H1 (cell line): ENCODE data around the gene MAST2. TPM values are rescaled to one million over a fixed set of nuclear protein-coding genes. Genes with fewer than 3 reads are reported as not detected.

ENCODE experiments used
- CTCF ChIA-PET: fragments of 300-600 bp; sonication (Branson Sonifier 250); formaldehyde crosslinking; loops from one replicate; lab custom pipeline; 2021; ENCODE audit not compliant: partially characterized antibody; lab: Charles Lee
- POLR2A ChIA-PET: fragments of 300-600 bp; sonication (Branson Sonifier 250); formaldehyde crosslinking; loops from one replicate; lab custom pipeline; 2021; ENCODE audit warnings: inconsistent platforms; ENCODE audit not compliant: partially characterized antibody; lab: Charles Lee
- DNase-seq, 2 experiments: peaks; one replicate each; pipeline versions ENCODE4 v3.0.0 to v3.0.0-alpha.2; 2010 to 2022; ENCODE audit warnings: low spot score in 2 of 2, low read depth in 1 of 2, mixed read lengths in 1 of 2
- FAIRE-seq: peaks from 2 replicates; lab custom pipeline; 2011; peaks lifted over from hg19 to GRCh38; lab: Jason Lieb, UNC
- H2AFZ ChIP-seq: 2 replicates; pipeline ENCODE4 v1.8.1; 2012; ENCODE audit warnings: low read length, inconsistent platforms
- H2AK5ac ChIP-seq: 2 replicates; pipeline ENCODE4 v1.6.1; 2013; ENCODE audit warnings: low read depth, low read length
- H2BK120ac ChIP-seq: replicated peaks from 2 replicates; pipeline ENCODE3; 2013; ENCODE audit warnings: low read depth, low read length, inconsistent platforms
- H2BK12ac ChIP-seq: 2 replicates; pipeline ENCODE4 v1.6.1; 2013; ENCODE audit warnings: low read depth, low read length
- H2BK15ac ChIP-seq: 2 replicates; pipeline ENCODE4 v1.6.1; 2013; ENCODE audit warnings: low read length
- H2BK20ac ChIP-seq: 2 replicates; pipeline ENCODE4 v1.6.1; 2013; ENCODE audit warnings: low read length
- H2BK5ac ChIP-seq: 2 replicates; pipeline ENCODE4 v1.6.1; 2013; ENCODE audit warnings: low read depth, low read length
- H3K14ac ChIP-seq: 2 replicates; pipeline ENCODE4 v1.6.1; 2013; ENCODE audit warnings: inconsistent platforms; ENCODE audit not compliant: insufficient read length
- H3K18ac ChIP-seq: 2 replicates; pipeline ENCODE4 v1.6.1; 2013; ENCODE audit warnings: low read length; ENCODE audit errors: extremely low read depth
- H3K23ac ChIP-seq: 2 replicates; pipeline ENCODE4 v1.6.1; 2013; ENCODE audit warnings: inconsistent platforms; ENCODE audit not compliant: insufficient read length
- H3K23me2 ChIP-seq: 2 replicates; pipeline ENCODE4 v1.6.1; 2013; ENCODE audit warnings: low read depth, low read length
- H3K27ac ChIP-seq: 2 replicates; pipeline ENCODE4 v1.6.1; 2011; ENCODE audit warnings: low read depth, low read length, inconsistent platforms
- H3K27me3 ChIP-seq, 4 experiments: replicated peaks in 1 of 4; 1 replicate in 1 of 4; 2 replicates in 3 of 4; pipeline versions ENCODE4 v1.6.1 to v1.8.1; 2011 to 2013; ENCODE audit warnings: low read length in 3 of 4, mild to moderate bottlenecking in 3 of 4, inconsistent platforms in 2 of 4, mixed read lengths in 2 of 4, moderate library complexity in 1 of 4; ENCODE audit not compliant: control insufficient read depth in 3 of 4, insufficient read depth in 3 of 4; ENCODE audit errors: extremely low read depth in 1 of 4
- H3K36me3 ChIP-seq, 4 experiments: 2 replicates each; pipeline versions ENCODE4 v1.6.1 to v1.8.1; 2011 to 2013; ENCODE audit warnings: mild to moderate bottlenecking in 4 of 4, low read length in 3 of 4, moderate library complexity in 2 of 4, control low read depth in 1 of 4, inconsistent platforms in 1 of 4; ENCODE audit not compliant: insufficient read depth in 4 of 4, control insufficient read depth in 2 of 4
- H3K4ac ChIP-seq: replicated peaks from 2 replicates; pipeline ENCODE3; 2013; ENCODE audit warnings: low read length, low read depth, mixed read lengths, inconsistent platforms; ENCODE audit not compliant: insufficient read length
- H3K4me1 ChIP-seq, 4 experiments: replicated peaks in 1 of 4; 1 replicate in 1 of 4; 2 replicates in 3 of 4; pipeline versions ENCODE4 v1.6.1 to v1.8.1; 2011 to 2013; ENCODE audit warnings: low read length in 3 of 4, inconsistent platforms in 2 of 4, mixed read lengths in 1 of 4; ENCODE audit not compliant: insufficient read depth in 4 of 4, control insufficient read depth in 3 of 4
- H3K4me2 ChIP-seq, 2 experiments: 2 replicates each; pipeline versions ENCODE4 v1.6.1 to v1.8.1; 2011 to 2013; ENCODE audit warnings: low read depth in 2 of 2, low read length in 2 of 2, control low read depth in 1 of 2, inconsistent platforms in 1 of 2, mild to moderate bottlenecking in 1 of 2; ENCODE audit not compliant: insufficient read depth in 1 of 2
- H3K4me3 ChIP-seq, 4 experiments: fragments of 200-600, 300-600 bp in 1 of 4; sonication (generic), shearing (Covaris generic), sonication (Bioruptor Twin) in 1 of 4; 2 replicates each; pipeline versions ENCODE4 v1.5.1 to v1.8.1; 2011 to 2016; ENCODE audit warnings: low read length in 4 of 4, low read depth in 3 of 4, control low read depth in 2 of 4, inconsistent platforms in 2 of 4, mild to moderate bottlenecking in 2 of 4, mixed read lengths in 1 of 4, moderate library complexity in 1 of 4; ENCODE audit not compliant: insufficient read depth in 2 of 4; ENCODE audit errors: extremely low read depth in 1 of 4
- H3K56ac ChIP-seq: replicated peaks from 2 replicates; pipeline ENCODE3; 2013; ENCODE audit warnings: low read depth, mild to moderate bottlenecking, mixed read lengths, low read length, inconsistent platforms; ENCODE audit not compliant: insufficient read length
- H3K79me1 ChIP-seq: 2 replicates; pipeline ENCODE4 v1.6.1; 2013; ENCODE audit warnings: low read depth, low read length, control low read depth
- H3K79me2 ChIP-seq, 2 experiments: 2 replicates each; pipeline versions ENCODE4 v1.6.1 to v1.8.1; 2012 to 2013; ENCODE audit warnings: low read length in 2 of 2, mild to moderate bottlenecking in 2 of 2, inconsistent platforms in 1 of 2; ENCODE audit not compliant: insufficient read depth in 2 of 2, control insufficient read depth in 1 of 2
- H3K9ac ChIP-seq, 4 experiments: replicated peaks in 1 of 4; 1 replicate in 1 of 4; 2 replicates in 3 of 4; pipeline versions ENCODE4 v1.6.1 to v1.8.1; 2011 to 2013; ENCODE audit warnings: low read depth in 3 of 4, low read length in 3 of 4, control low read depth in 2 of 4, mild to moderate bottlenecking in 2 of 4, moderate library complexity in 2 of 4, inconsistent platforms in 1 of 4; ENCODE audit errors: extremely low read depth in 1 of 4
- H3K9me3 ChIP-seq, 2 experiments: 2 replicates each; pipeline versions ENCODE4 v1.6.1 to v1.8.1; 2012 to 2013; ENCODE audit warnings: mild to moderate bottlenecking in 2 of 2, moderate library complexity in 2 of 2, control low read depth in 1 of 2, inconsistent platforms in 1 of 2, low read depth in 1 of 2, low read length in 1 of 2, mixed read lengths in 1 of 2; ENCODE audit not compliant: insufficient read depth in 2 of 2
- H4K20me1 ChIP-seq, 2 experiments: replicated peaks in 1 of 2; 2 replicates each; pipeline versions ENCODE3 to v1.8.1; 2011 to 2013; ENCODE audit warnings: inconsistent platforms in 2 of 2, low read length in 2 of 2, mild to moderate bottlenecking in 1 of 2; ENCODE audit not compliant: insufficient read depth in 2 of 2, control insufficient read depth in 1 of 2
- H4K5ac ChIP-seq: 2 replicates; pipeline ENCODE4 v1.6.1; 2013; ENCODE audit warnings: low read length, low read depth, mixed read lengths, inconsistent platforms; ENCODE audit not compliant: insufficient read length
- H4K8ac ChIP-seq: 2 replicates; pipeline ENCODE4 v1.8.0; 2013; ENCODE audit warnings: mild to moderate bottlenecking, moderate library complexity, low read length, inconsistent platforms; ENCODE audit not compliant: insufficient read depth; ENCODE audit errors: extremely low read depth
- H4K91ac ChIP-seq: replicated peaks from 2 replicates; pipeline ENCODE3; 2013; ENCODE audit warnings: low read length, mixed read lengths, inconsistent platforms; ENCODE audit not compliant: insufficient read length
- ATF3 ChIP-seq: IDR thresholded peaks from 2 replicates; pipeline ENCODE4 v1.6.1; 2011; ENCODE audit warnings: low read depth, mild to moderate bottlenecking, low read length; ENCODE audit not compliant: insufficient read depth
- EGR1 ChIP-seq: IDR thresholded peaks from 2 replicates; pipeline ENCODE4 v1.6.1; 2011; ENCODE audit warnings: low read depth, low read length, borderline replicate concordance
- SP1 ChIP-seq: IDR thresholded peaks from 2 replicates; pipeline ENCODE4 v1.6.1; 2011; ENCODE audit warnings: low read depth, low read length
- SUZ12 ChIP-seq: fragments of 200-600 bp; sonication (generic); IDR thresholded peaks from 2 replicates; pipeline ENCODE4 v1.6.1; 2012; ENCODE audit warnings: mild to moderate bottlenecking, inconsistent platforms, low read length, moderate library complexity, mixed read lengths
- TAF1 ChIP-seq: IDR thresholded peaks from 2 replicates; pipeline ENCODE4 v1.6.1; 2011; ENCODE audit warnings: mild to moderate bottlenecking, low read depth, low read length
- WGBS, 2 experiments: shearing (Covaris generic) in 1 of 2; methylation state at CpG; one replicate each; pipeline versions ENCODE4 v1.1.6 to v1.1.7; 2013 to 2015; ENCODE audit warnings: low lambda C conversion rate in 2 of 2, mixed read lengths in 2 of 2, inconsistent platforms in 1 of 2, low coverage in 1 of 2, missing lambda C conversion rate in 1 of 2; ENCODE audit not compliant: insufficient replicate concordance in 2 of 2, insufficient coverage in 1 of 2, insufficient read length in 1 of 2; ENCODE audit errors: extremely low coverage in 1 of 2, missing lambda C conversion rate in 1 of 2; 5-methylcytosine and 5-hydroxymethylcytosine counted together
- polyA plus RNA-seq, 7 experiments: library from polyadenylated mRNA; depleted of rRNA in 3 of 7; stranded (reverse) in 5 of 7; unstranded in 2 of 7; fragments of >200 nt in 5 of 7; fragments of 200-250 nt in 2 of 7; gene quantifications; 1 replicate in 5 of 7; 2 replicates in 1 of 7; 4 replicates in 1 of 7; pipeline versions ENCODE4 v1.2.1 to v1.2.3, GENCODE V29; 2011 to 2013; ENCODE audit warnings: missing spikeins in 2 of 7, mixed read lengths in 2 of 7
- total RNA-seq: library from RNA; stranded (reverse); fragmentation: NEBNext Ultra II Directional; extraction: Animal tissue kit (Norgen Biotek cat#: 25700); gene quantifications from 2 replicates; pipeline ENCODE4 v1.2.1, GENCODE V29; 2021

MAST2 gene
- total and polyA plus RNA-seq, 2 of the 8 experiments (the other 6 are each of a cell fraction or from before 2014, with no cell fraction given) = 20.5 to 35.4 TPM

DNA sequence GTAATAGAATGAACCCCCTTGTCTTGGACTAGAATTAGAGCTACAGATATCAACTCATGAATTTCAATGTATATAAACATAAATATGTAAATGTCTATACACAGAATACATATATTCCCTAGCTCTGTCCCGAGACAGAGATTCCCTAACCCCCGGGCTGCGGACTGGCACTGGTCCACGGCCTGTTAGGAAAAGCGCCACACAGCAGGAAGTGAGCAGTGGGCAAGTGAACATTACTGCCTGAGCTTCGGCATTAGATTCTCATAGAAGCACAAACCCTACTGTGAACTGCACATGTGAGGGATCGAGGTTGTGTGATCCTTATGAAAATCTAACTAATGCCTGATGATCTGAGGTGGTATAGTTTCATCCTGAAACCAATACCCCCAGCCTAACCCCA is 277.8 kb downstream of the MAST2 start:
- H3K23ac ChIP-seq = no peak overlapping the region
- DNase-seq (no peak), FAIRE-seq (no peak)
- H3K9me3 ChIP-seq = no peaks in the 10 kb centered on the region
- no peak overlapping the region for H2AK5ac ChIP-seq
- H2BK5ac ChIP-seq = no peak overlapping the region
- no peaks in the 10 kb centered on the region for H3K23me2 ChIP-seq
- H4K20me1 ChIP-seq = peaks cover 0 to 2% of the 10 kb centered on the region in 2 experiments
- no peak overlapping the region for H4K5ac ChIP-seq
- H2BK120ac ChIP-seq = no peak overlapping the region
- no peak overlapping the region for H2AFZ ChIP-seq
- ChIA-PET POLR2A (interaction anchor here (1.1 to 1.3 kb wide), 2 partner anchors 10 to 11 kb away, joined by 3 read pairs; no protein-coding TSS in a partner anchor), CTCF (no interaction called here)
- H3K27me3 ChIP-seq = no peaks in the 10 kb centered on the region
- H3K79me2 ChIP-seq = 0 out of 4 replicates have a peak, but pooled peaks cover 0 to 2% of the 10 kb centered on the region in 2 experiments
- no peak overlapping the region for H3K4me3 ChIP-seq
- H3K27ac ChIP-seq = no peak overlapping the region
- no peak overlapping the region for H3K56ac ChIP-seq
- no peak overlapping the region for H2BK20ac ChIP-seq
- no peak overlapping the region for H4K91ac ChIP-seq
- no peaks in the 10 kb centered on the region for H3K4me1 ChIP-seq
- H3K18ac ChIP-seq = no peak overlapping the region
- no peak overlapping the region for H2BK12ac ChIP-seq
- no peak overlapping the region for H3K14ac ChIP-seq
- H2BK15ac ChIP-seq = no peak overlapping the region
- no peaks in the 10 kb centered on the region; the same call in 1 of the 2 replicates for H3K79me1 ChIP-seq
- no peak overlapping the region for H3K4ac ChIP-seq
- H3K4me2 ChIP-seq = no peak overlapping the region
- no peak overlapping the region for H4K8ac ChIP-seq
- H3K9ac ChIP-seq = no peak overlapping the region
- WGBS, 2 experiments = 96% methylated on average over 7 of the region's 7 CpGs; no CpG with 5 or more reads in 1 of the 2 experiments
- no peaks in the 10 kb centered on the region; a peak in 1 of 8 replicates for H3K36me3 ChIP-seq
- TF ChIP-seq TAF1 = no peak
- TF ChIP-seq EGR1 = no peak
- no peak for TF ChIP-seq ATF3
- no peak for TF ChIP-seq SP1
- no peak for TF ChIP-seq SUZ12
